Measurements from ENCODE around the gene DEFB128. TPM values are rescaled to one million over a fixed set of nuclear protein-coding genes. Genes with fewer than 3 reads are reported as not detected.

Gene DEFB128
- total RNA-seq, 6 experiments from 2014 or later = not detected

DNA sequence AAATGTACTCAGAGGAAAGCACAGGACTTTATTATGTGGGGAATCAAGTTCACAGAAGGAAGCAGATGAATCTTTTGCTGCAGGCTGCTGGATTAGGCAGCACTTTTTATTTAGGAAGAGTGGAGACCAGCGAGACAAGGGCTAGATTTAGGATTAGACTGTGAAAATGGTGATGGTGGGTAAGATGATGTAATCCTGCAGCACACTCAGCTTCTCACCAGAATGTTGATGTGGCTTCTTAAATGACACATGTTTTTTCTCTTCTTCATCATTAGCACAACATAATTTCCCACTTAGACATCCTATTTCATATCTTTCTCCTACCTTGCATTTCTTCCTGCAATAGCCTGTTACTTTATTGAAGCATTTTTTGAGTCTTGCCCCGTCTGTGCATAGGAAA is 1.8 kb downstream of the DEFB128 start:
- no peaks in the 10 kb centered on the region for H3K27me3 ChIP-seq
- no peaks in the 10 kb centered on the region for H3K36me3 ChIP-seq
- H3K4me1 ChIP-seq = no peaks in the 10 kb centered on the region
- 34% methylated on average over 2 of the region's 2 CpGs for WGBS (ENCODE audit: insufficient coverage, low coverage, low lambda C conversion rate, missing lambda C conversion rate)
- H3K27ac ChIP-seq = no peak overlapping the region
- no peaks in the 10 kb centered on the region for H3K9me3 ChIP-seq
- no peak for DNase-seq
- no peak for ATAC-seq
- TF ChIP-seq POLR2A (IDR thresholded peaks at IDR 0.05) = no peak
- no peak for TF ChIP-seq CTCF (IDR thresholded peaks at IDR 0.05)
- intact Hi-C loops (cut with DNase I) = no loop called here
- no peak overlapping the region for H3K4me3 ChIP-seq

DNA sequence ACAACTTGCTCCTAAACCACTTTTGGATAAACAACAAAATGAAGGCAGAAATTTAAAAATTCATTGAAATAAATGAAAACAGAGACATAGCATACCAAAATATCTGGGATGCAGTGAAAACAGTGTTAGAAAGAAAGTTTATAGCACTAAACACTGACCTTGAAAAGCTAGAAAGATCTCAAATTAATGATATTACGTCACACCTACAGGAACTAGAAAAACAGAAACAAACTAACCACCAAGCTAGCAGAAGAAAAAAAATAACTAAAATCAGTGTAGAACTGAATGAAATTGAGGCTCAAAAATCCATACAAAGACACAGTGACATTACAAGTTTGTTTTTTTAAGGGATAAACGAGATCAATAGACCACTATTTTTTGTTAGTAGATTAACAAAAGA is 5.2 kb downstream of the DEFB128 start:
- TF ChIP-seq CTCF (IDR thresholded peaks at IDR 0.05) = no peak
- no peak for TF ChIP-seq POLR2A (IDR thresholded peaks at IDR 0.05)
- H3K36me3 ChIP-seq = no peaks in the 10 kb centered on the region
- H3K9me3 ChIP-seq = no peaks in the 10 kb centered on the region
- WGBS (ENCODE audit: insufficient coverage, low coverage, low lambda C conversion rate, missing lambda C conversion rate) = 25% methylated on average over 2 of the region's 2 CpGs
- no peak overlapping the region for H3K4me3 ChIP-seq
- ATAC-seq (no peak), DNase-seq (no peak)
- H3K4me1 ChIP-seq = no peaks in the 10 kb centered on the region
- no peaks in the 10 kb centered on the region for H3K27me3 ChIP-seq
- intact Hi-C loops (cut with DNase I) = no loop called here
- no peak overlapping the region for H3K27ac ChIP-seq

GRCh38 chr20:168876-169275 is 20.6 kb downstream of the DEFB128 start:
- WGBS (ENCODE audit: insufficient coverage, low coverage, low lambda C conversion rate, missing lambda C conversion rate) = 64% methylated on average over 2 of the region's 2 CpGs
- DNase-seq = no peak
- ATAC-seq = no peak
- Histone ChIP-seq H3K4me3 (no peak overlapping the region), H3K36me3 (no peaks in the 10 kb centered on the region), H3K27me3 (no peaks in the 10 kb centered on the region), H3K4me1 (no peaks in the 10 kb centered on the region), H3K9me3 (no peaks in the 10 kb centered on the region), H3K27ac (no peak overlapping the region)
- intact Hi-C loops (cut with DNase I) = no loop called here
- TF ChIP-seq POLR2A (IDR thresholded peaks at IDR 0.05) (no peak), CTCF (IDR thresholded peaks at IDR 0.05) (no peak)

DNA sequence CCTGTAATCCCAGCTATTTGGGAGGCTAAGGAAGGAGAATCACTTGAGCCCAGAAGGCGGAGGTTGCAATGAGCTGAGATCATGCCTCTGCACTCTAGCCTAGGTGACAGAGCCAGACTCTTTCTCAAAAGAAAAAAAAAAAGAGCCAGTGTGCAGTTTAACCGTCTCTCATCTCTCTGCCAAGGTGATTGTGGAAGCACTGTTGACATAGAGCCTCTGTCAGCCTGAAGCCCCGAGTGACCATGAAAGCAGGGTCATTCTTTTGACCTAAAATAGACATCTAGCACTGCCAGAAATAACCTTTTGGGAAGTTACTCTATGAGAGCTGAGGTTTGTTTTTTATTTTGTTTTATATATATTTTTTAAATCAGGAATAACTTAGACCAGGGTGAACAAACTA is 24.9 kb downstream of the DEFB128 start:
- Histone ChIP-seq H3K4me3 (no peak overlapping the region), H3K36me3 (no peaks in the 10 kb centered on the region), H3K9me3 (no peaks in the 10 kb centered on the region), H3K27ac (no peak overlapping the region), H3K27me3 (no peaks in the 10 kb centered on the region), H3K4me1 (no peaks in the 10 kb centered on the region)
- TF ChIP-seq CTCF (IDR thresholded peaks at IDR 0.05) (no peak), POLR2A (IDR thresholded peaks at IDR 0.05) (no peak)
- peak; percentile 71 to 91 (median 78) for ATAC-seq
- 13% methylated on average over 2 of the region's 3 CpGs for WGBS (ENCODE audit: insufficient coverage, low coverage, low lambda C conversion rate, missing lambda C conversion rate)
- peak in 1 of 3 donors; percentile 51 for DNase-seq
- intact Hi-C loops (cut with DNase I) = no loop called here

DNA sequence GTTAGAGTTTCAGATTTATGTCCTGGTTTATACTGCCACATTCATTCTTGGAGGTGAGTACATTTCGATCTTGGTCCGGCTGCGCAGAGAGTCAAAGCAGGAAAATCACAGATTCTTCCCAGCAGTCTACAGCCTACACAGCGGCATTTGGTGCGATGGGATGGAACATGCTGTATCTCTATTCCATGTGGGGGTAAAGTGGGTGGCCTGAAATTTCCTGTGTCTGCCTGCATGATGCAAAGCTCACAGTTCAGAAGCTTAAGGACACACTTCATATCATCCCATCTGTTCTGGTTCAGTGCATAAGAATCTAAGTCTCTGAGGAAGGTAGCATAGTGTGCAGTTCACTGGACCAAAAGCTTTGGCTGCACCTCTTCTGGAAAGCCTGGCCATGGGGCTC is 32.4 kb downstream of the DEFB128 start, which contains the start of gene DEFB127:
DEFB127 (plus strand) TSS at position 301 of the 400 bp plus-strand sequence; CDS start at position 392, 91 bp downstream.
- TF ChIP-seq CTCF (IDR thresholded peaks at IDR 0.05) = no peak
- TF ChIP-seq POLR2A (IDR thresholded peaks at IDR 0.05) = no peak
- no peak for DNase-seq
- H3K4me1 ChIP-seq = no peaks in the 10 kb centered on the region
- no peak for ATAC-seq
- no peaks in the 10 kb centered on the region for H3K9me3 ChIP-seq
- H3K36me3 ChIP-seq = no peaks in the 10 kb centered on the region
- H3K27me3 ChIP-seq = no peaks in the 10 kb centered on the region
- 75% methylated on average over 5 of the region's 5 CpGs for WGBS (ENCODE audit: insufficient coverage, low coverage, low lambda C conversion rate, missing lambda C conversion rate)
- intact Hi-C loops (cut with DNase I) = no loop called here
- H3K4me3 ChIP-seq = no peak within 1 kb of the TSS
- no peak within 1 kb of the TSS for H3K27ac ChIP-seq
